Panc1 (cell line): ENCODE data around the gene MOG. TPM values are rescaled to one million over a fixed set of nuclear protein-coding genes. Genes with fewer than 3 reads are reported as not detected.

Source experiments
- ATAC-seq: fragments of 200-7000 bp; cut with Tn5 transposase; 2 replicates; pipeline ENCODE4 v1.9.1; 2020; ENCODE audit warnings: mild to moderate bottlenecking, moderate library complexity
- BruUV-seq: library from RNA; stranded (reverse); fragments of 400-500 nt; replicated peaks from 2 replicates; lab custom pipeline; 2021; lab: Mats Ljungman, UMichigan
- CTCF ChIA-PET: fragments of 300-600 bp; sonication (Branson Sonifier 250); formaldehyde crosslinking; loops from one replicate; lab custom pipeline; 2022; ENCODE audit warnings: antibody characterized with exemption; lab: Charles Lee
- POLR2A ChIA-PET: fragments of 300-600 bp; sonication (Branson Sonifier 250); formaldehyde crosslinking; loops from one replicate; lab custom pipeline; 2022; ENCODE audit warnings: antibody characterized with exemption; lab: Charles Lee
- DNase-seq: peaks from one replicate; pipeline ENCODE4 v3.0.0-alpha.2; 2010; ENCODE audit warnings: low read depth, low spot score
- H3K27ac ChIP-seq: 2 replicates; pipeline ENCODE4 v1.5.1; 2011; ENCODE audit warnings: mild to moderate bottlenecking, low read length, inconsistent platforms
- H3K27me3 ChIP-seq: fragments of 200-500 bp; sonication (Bioruptor generic); 2 replicates; pipeline ENCODE4 v1.6.0; 2014; ENCODE audit warnings: low read length, inconsistent platforms; ENCODE audit not compliant: control insufficient read depth, insufficient read depth
- H3K36me3 ChIP-seq: fragments of 200-500 bp; sonication (Bioruptor generic); 2 replicates; pipeline ENCODE4 v1.5.1; 2014; ENCODE audit warnings: inconsistent platforms, mild to moderate bottlenecking, low read length, moderate library complexity; ENCODE audit not compliant: control insufficient read depth, insufficient read depth
- H3K4me1 ChIP-seq: 2 replicates; pipeline ENCODE4 v1.5.1; 2011; ENCODE audit warnings: inconsistent platforms, mild to moderate bottlenecking, low read length, moderate library complexity; ENCODE audit not compliant: control insufficient read depth, insufficient read depth
- H3K4me3 ChIP-seq, 2 experiments: 2 replicates each; pipeline ENCODE4 v1.5.1; 2011 to 2012; ENCODE audit warnings: low read depth in 2 of 2, low read length in 2 of 2, mild to moderate bottlenecking in 2 of 2, inconsistent platforms in 1 of 2, moderate library complexity in 1 of 2
- H3K9me3 ChIP-seq: fragments of 200-500 bp; sonication (Bioruptor generic); 2 replicates; pipeline ENCODE4 v1.5.1; 2014; ENCODE audit warnings: low read depth, mild to moderate bottlenecking, inconsistent platforms, low read length, moderate library complexity; ENCODE audit not compliant: control insufficient read depth, insufficient read depth
- POLR2AphosphoS5 ChIP-seq: IDR thresholded peaks from 2 replicates; pipeline ENCODE4 v1.6.1; 2012; ENCODE audit warnings: mild to moderate bottlenecking, low read depth, low read length, moderate library complexity
- SIN3A ChIP-seq: IDR thresholded peaks from 2 replicates; pipeline ENCODE4 v1.6.1; 2012; ENCODE audit warnings: low read depth, mild to moderate bottlenecking, low read length, moderate library complexity, borderline replicate concordance; ENCODE audit not compliant: insufficient read depth
- TCF7L2 ChIP-seq: IDR thresholded peaks from 2 replicates; pipeline ENCODE4 v1.6.1; 2011; ENCODE audit warnings: mild to moderate bottlenecking, low read depth, low read length, inconsistent platforms
- in situ Hi-C: cut with HindIII; loops from 2 replicates; pipeline ENCODE4 v1.10.0; 2016; ENCODE audit warnings: low sequenced_read_pairs, low pct_unique_long_range_greater_than_20kb
- intact Hi-C: fragments of 100-400 bp; cut with micrococcal nuclease; formaldehyde crosslinking; loops from one replicate; pipeline ENCODE4 v1.10.0; 2022; ENCODE audit not compliant: unreplicated experiment
- total RNA-seq: library from RNA; stranded (reverse); gene quantifications from one replicate; pipeline ENCODE4 v1.2.1, GENCODE V29; 2021; ENCODE audit not compliant: unreplicated experiment
- TF ChIP-seq, protein P1 (sequence below): fragments of 450-650 bp; IDR thresholded peaks from 2 replicates; pipeline ENCODE4 v1.5.1; 2017; ENCODE audit warnings: mild to moderate bottlenecking
- TF ChIP-seq, protein P2 (sequence below), 2 experiments: IDR thresholded peaks; 2 replicates each; pipeline ENCODE4 v1.6.1; 2011 to 2012; ENCODE audit warnings: low read depth in 2 of 2, control low read depth in 1 of 2, low read length in 1 of 2, mild to moderate bottlenecking in 1 of 2, moderate library complexity in 1 of 2; ENCODE audit not compliant: insufficient read depth in 1 of 2

The MOG gene
- total RNA-seq, 1 experiment from 2014 or later = not detected

DNA sequence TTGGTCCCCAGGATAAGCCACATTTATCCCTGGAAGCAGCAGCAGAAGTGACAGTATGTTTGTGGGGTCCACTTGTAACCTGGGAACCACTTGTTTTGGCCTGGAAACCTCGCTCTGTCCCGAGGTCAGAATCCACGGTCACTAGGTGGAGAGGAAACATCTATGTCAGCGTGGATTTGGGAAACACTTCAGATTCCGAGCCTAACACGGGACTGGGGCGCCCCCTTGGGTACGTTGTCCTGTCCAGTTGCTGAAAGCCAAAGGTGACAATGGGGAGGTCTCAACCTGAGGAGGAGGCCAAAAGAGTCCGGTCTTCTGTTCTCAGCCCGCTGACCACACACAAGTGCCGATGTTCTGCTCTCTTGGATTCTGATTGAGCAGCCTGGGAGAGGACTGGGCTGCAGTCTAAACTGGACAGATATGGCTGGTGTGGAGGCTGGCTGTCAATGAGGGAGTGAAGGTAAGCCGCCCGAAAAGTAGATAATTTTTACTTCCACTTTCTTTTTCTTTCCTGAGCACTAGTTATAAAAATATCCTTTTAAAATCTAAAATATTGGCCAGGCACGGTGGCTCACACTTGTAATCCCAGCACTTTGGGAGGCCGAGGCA lies 28.9 kb downstream of the MOG start:
- no peaks in the 10 kb centered on the region for H3K4me1 ChIP-seq
- TF ChIP-seq POLR2AphosphoS5 (no peak), TCF7L2 (no peak), SIN3A (no peak)
- TF ChIP-seq, protein P1, sequence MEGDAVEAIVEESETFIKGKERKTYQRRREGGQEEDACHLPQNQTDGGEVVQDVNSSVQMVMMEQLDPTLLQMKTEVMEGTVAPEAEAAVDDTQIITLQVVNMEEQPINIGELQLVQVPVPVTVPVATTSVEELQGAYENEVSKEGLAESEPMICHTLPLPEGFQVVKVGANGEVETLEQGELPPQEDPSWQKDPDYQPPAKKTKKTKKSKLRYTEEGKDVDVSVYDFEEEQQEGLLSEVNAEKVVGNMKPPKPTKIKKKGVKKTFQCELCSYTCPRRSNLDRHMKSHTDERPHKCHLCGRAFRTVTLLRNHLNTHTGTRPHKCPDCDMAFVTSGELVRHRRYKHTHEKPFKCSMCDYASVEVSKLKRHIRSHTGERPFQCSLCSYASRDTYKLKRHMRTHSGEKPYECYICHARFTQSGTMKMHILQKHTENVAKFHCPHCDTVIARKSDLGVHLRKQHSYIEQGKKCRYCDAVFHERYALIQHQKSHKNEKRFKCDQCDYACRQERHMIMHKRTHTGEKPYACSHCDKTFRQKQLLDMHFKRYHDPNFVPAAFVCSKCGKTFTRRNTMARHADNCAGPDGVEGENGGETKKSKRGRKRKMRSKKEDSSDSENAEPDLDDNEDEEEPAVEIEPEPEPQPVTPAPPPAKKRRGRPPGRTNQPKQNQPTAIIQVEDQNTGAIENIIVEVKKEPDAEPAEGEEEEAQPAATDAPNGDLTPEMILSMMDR = no peak
- TF ChIP-seq, protein P2, sequence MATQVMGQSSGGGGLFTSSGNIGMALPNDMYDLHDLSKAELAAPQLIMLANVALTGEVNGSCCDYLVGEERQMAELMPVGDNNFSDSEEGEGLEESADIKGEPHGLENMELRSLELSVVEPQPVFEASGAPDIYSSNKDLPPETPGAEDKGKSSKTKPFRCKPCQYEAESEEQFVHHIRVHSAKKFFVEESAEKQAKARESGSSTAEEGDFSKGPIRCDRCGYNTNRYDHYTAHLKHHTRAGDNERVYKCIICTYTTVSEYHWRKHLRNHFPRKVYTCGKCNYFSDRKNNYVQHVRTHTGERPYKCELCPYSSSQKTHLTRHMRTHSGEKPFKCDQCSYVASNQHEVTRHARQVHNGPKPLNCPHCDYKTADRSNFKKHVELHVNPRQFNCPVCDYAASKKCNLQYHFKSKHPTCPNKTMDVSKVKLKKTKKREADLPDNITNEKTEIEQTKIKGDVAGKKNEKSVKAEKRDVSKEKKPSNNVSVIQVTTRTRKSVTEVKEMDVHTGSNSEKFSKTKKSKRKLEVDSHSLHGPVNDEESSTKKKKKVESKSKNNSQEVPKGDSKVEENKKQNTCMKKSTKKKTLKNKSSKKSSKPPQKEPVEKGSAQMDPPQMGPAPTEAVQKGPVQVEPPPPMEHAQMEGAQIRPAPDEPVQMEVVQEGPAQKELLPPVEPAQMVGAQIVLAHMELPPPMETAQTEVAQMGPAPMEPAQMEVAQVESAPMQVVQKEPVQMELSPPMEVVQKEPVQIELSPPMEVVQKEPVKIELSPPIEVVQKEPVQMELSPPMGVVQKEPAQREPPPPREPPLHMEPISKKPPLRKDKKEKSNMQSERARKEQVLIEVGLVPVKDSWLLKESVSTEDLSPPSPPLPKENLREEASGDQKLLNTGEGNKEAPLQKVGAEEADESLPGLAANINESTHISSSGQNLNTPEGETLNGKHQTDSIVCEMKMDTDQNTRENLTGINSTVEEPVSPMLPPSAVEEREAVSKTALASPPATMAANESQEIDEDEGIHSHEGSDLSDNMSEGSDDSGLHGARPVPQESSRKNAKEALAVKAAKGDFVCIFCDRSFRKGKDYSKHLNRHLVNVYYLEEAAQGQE (IDR thresholded peaks at IDR 0.05; ENCODE audit: insufficient read depth in 1 of 2, low read depth in 2 of 2, low read length in 1 of 2) = no peak
- intact Hi-C loops = no loop called here
- H3K9me3 ChIP-seq = no peaks in the 10 kb centered on the region
- POLR2A ChIA-PET = no interaction called here
- CTCF ChIA-PET = no interaction called here
- no peak; the same call in 1 of the 2 replicates for ATAC-seq
- BruUV-seq = no TSS peak
- H3K36me3 ChIP-seq = no peaks in the 10 kb centered on the region
- DNase-seq = no peak
- no peak overlapping the region for H3K27ac ChIP-seq
- peaks cover 2% of the 10 kb centered on the region; the same call in 1 of the 2 replicates for H3K27me3 ChIP-seq
- H3K4me3 ChIP-seq = peak overlapping the region in 1 of 2 experiments; percentile 15; a peak in 1 of 4 replicates
- in situ Hi-C loops = no loop called here

DNA sequence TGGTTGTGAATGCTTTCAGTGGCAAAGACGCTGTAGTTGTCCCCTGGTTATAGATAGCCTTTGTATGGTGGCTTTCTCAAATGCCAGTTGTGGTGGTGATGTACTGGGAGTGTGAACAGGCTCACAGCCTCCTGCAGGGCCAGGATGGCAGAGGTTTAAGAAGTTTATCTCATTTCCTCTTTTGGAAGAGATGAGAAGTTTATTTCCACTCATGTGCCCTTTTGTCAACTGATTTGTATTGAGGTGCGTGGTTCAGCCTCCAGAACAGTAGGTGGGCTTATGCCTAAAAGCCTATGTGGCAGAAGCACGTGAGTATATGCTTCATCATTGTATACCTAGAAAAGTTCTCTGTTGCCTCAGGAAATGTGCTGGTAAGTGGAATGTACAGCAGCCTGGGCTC lies 37.7 kb downstream of the MOG start:
- BruUV-seq = no TSS peak
- ChIA-PET CTCF (interaction anchor here (0.7 kb wide), 1 partner anchor 13 kb away, joined by 4 read pairs; no protein-coding TSS in a partner anchor), POLR2A (no interaction called here)
- TF ChIP-seq SIN3A (no peak), POLR2AphosphoS5 (no peak), TCF7L2 (no peak)
- TF ChIP-seq, protein P2 (IDR thresholded peaks at IDR 0.05; ENCODE audit: insufficient read depth in 1 of 2, low read depth in 2 of 2, low read length in 1 of 2) = no peak
- TF ChIP-seq, protein P1 = no peak
- in situ Hi-C loops (no loop called here), intact Hi-C loops (no loop called here)
- Histone ChIP-seq H3K4me1 (no peaks in the 10 kb centered on the region), H3K9me3 (no peaks in the 10 kb centered on the region), H3K27me3 (no peaks in the 10 kb centered on the region), H3K4me3 (no peak overlapping the region), H3K27ac (no peak overlapping the region), H3K36me3 (no peaks in the 10 kb centered on the region)
- no peak for ATAC-seq
- no peak for DNase-seq
